CD4-positive, alpha-beta T cell treated with Interleukin-1 beta for 1 hour (primary cell): ENCODE data around the gene MED13.

ENCODE experiments used
- DNase-seq, 2 donors: peaks; one replicate each; pipeline ENCODE4 v3.0.0-alpha.2; 2020 to 2022

The MED13 gene

DNA sequence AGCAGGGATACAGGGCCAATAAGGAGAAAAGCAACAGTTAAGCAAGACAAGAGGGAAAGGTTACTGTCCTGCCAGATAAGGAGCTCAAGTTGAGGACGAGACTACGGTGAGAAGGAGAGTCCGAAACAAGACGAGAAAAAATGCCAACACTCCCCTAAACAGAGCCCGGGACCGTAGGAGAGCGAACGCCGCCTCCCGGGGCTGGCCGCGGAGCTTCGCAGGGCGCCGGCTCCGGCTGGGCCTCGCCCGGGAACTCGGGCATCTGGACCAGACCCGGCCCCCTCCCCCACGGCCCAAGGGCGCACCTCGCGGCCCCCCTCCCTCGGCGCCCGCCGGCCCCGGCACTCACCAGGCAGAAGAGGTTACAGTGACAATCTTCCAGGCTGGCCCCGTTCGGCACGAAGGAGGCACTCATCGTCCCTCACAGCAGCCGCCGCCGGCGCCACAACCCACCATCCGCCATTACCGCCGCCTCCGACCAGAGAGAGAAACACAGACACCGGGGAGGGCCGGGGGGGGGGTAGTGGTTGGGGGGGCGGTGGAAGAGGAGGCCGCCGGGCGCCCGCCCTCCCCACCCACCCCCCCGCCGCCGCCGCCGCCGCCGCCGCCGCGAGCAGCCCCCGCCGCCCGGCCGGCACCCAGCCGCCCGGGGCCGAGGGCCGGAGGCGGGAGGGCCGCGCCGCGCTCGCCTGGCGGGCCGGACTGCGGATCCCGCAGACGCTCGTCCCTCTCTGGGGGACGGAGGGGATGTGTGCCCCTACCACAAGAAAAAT is at the start of gene MED13:
Gene MED13, minus strand, starts transcription at position 488 of the 773 bp plus-strand sequence. Its CDS starts 73 bp downstream, at position 415.
- DNase-seq = peak; percentile 67 to 69

GRCh38 chr17:62112229-62112628 is 47.2 kb upstream of the MED13 start:
- DNase-seq = no peak

GRCh38 chr17:62111562-62112171 is 46.6 kb upstream of the MED13 start:
- no peak for DNase-seq

DNA sequence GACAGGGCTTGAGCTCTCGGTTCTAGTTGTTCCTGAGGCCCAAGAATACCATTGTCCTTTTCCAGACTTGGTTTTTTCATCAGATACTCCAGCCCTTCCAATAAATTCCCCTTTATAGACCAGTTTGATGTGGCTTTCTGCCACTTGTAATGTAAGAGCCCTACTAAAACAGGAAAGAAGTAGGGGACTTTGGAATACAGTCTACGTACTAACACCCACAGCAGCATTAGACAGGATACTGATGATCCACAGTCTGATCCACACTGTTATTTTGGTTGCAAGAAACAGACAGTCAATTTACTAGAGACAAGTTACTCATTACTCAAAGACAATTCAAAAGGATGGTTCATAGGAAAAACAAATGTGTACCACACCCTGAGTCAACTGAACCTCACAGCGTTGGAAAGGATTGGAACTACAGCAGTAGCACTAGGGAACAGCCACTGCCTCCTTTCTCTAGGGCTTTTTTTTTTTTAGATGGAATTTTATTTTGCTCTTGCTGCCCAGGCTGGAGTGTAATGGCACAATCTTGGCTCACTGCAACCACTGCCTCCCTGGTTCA is 45.9 kb upstream of the MED13 start:
- no peak for DNase-seq

- no peak for DNase-seq
These were observed 44.8 kb upstream of the MED13 start for GRCh38 chr17:62109924-62110323.

DNA sequence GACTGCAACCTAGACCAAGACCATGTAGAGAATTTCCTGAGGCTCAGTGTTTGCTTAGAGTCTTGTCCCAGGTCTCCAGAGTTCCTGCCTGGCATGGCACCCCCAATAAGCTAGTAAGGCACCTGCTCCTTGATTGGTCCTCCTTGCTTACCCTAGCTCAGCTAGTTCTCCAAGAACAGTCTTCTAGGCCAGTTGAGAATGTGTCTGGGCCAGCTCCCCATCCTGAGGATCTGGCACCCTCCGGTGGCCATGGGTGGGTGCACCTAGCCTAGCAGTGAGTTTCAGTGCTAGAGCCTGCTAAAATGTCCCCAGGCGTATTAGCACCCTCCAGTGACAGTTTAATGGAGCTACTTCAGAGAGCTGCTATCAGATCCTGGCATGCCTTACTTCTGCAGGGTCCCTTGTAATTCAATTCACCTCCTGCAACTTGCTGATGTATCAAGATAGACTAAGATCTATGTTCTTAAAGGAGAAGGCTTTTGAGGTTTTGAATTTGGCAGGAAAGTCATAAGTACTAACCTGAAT is 44.4 kb upstream of the MED13 start:
- peak; percentile 41 to 53 for DNase-seq

DNA sequence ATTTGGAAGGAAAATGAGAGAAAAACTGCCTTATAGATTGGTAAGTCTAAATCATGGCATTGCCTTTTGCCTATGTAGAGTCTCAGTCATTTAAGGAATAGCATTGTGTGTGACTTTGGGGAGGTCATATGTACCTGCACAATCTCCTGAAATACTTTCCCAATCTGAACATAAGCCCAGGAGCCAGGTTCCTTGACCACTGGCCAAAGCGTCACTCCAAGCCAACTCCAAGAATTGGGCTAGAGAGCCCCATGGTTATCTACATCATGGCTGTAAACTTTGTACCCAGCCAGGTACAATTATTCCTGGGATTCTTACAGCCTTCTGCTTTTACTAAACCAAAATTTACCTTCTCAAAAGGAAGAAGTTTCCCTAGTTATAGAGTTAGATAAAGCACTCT is 40.8 kb upstream of the MED13 start:
- no peak for DNase-seq

DNA sequence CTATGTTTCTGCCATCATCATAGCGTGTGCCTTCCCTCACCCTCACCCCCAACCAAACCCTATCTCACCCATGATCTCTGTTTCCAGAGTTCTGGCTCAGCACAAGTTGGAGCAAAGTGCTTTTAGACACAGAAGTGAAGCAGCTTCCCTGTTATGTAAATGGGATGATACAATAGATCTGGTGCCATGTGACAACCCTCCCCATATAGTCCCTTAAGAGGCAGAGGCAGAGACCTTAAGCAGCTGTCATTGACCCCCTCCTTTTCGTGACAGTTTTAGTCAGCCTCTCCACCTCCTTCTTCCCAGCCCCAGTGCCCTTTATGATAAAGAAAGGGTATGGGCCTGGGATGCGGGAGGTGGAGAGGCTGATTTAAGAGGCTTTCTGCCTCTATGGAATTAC is 40.3 kb upstream of the MED13 start:
- DNase-seq = no peak

DNA sequence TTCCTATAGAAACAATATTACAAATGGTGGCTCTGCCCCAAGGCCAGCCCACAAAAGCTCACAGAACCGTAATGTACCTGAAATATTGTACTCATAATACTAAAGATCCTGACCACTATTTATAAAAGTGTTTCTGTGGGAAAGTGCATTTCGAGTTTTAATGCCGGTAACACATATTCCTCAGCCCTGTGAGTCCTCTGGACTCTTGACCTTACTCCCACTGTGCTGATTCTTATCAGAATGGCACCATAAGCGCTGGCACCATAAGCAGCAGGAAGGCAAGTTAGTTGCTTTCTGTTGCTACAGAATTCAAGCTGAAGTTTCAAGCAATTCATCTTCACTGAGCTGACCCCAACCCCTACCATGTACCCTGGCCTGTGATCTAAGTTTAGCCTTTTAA is 36.4 kb upstream of the MED13 start:
- DNase-seq = no peak

- no peak for DNase-seq
These were observed 36.0 kb upstream of the MED13 start for GRCh38 chr17:62101090-62101489.

DNA sequence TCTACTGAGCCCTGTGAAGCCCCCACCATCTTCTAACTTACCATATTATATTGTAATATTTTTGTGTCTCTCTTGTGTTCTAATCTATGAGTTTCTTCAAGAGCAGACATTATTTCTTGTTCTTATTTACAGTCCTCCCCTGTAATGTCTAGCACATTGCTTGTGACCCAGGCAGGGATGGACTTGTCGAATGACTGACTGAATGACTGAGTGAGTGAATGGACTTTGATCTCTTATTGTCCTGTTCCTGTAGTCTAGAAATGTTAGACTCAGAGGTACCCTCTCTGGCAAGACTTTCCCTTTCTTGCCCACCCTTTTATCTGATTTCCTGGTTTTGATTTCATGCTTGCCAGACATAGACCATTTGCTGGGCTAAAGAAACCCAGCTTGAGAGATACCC is 35.0 kb upstream of the MED13 start:
- no peak for DNase-seq

GRCh38 chr17:62099532-62099931 is 34.5 kb upstream of the MED13 start:
- DNase-seq = no peak

DNA sequence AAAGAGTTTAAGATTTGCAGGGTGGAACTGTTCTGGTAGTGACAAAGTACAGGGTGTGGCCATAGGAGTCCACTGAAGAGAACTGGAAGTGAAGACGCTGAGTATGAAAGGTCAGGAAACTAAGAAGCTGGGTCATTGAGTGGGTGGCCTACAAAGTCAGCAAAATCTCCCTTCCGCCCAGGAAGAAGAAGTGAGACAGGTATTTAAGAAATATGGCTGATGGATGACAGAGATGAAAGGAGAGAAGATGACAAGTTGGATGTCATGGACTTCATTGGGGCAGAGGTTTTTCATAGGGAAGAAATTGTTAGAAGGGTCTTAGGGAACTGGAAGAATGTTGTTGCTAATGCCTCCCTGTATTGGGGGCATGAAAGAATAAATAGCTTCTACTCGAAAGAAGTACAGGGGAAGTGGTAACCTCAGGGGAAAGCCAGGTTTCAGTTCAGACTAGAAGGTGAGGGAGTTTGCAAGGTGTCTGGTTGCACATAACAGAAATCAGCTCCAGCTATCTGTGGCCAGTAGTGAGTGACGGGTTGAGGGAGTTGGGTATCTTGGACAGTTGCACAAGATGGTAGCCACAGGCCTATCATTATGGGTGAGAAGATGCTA is 33.6 kb upstream of the MED13 start:
- peak in 1 of 2 donors; percentile 2 for DNase-seq

- no peak for DNase-seq
These were observed 31.3 kb upstream of the MED13 start for GRCh38 chr17:62096401-62096670.

GRCh38 chr17:62094175-62094574 is 29.1 kb upstream of the MED13 start:
- DNase-seq = no peak

DNA sequence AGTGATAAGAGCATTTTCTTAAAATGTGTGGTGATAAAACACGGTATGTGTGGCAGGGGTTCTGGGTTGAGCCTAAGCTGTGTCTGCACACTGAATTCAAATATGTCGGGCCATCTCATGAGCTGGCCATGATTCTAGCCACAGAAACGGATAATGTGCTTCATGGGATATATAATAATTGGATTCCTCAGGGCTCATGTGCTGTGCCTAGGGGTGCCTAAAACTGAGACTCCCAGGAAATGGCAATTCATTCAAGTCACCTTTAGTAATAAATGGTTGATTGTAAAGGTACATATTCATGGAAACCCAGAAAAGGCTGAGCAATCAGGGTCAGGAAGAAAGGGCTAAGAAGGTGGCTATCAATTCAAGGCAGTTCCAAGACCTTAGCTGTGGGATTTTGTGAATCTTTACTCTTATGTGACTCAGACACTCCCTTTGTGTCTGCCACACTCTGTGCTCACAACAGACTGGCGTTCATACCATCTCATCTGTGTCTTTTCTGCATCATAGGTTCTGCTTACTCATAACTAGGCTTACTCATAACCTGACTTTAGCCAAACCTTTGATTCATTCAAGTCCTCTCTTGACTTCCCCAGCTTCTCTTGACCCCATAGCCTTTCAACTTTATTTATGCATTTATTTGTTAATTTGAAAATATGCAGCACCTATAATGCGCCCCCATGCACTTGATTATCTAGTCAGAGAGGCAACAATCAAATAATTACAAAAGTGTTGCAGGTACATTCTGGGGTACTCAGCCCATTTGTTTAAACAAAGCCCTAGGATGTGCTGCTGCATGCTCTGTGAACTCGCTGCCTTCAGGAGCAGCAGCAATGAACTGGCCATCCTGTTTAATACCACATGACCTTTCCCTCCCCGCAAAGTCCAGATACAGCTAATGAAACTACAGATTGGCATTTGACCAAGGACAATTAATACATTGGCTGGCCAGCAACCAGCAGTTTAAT is 28.4 kb upstream of the MED13 start:
- DNase-seq = no peak

DNA sequence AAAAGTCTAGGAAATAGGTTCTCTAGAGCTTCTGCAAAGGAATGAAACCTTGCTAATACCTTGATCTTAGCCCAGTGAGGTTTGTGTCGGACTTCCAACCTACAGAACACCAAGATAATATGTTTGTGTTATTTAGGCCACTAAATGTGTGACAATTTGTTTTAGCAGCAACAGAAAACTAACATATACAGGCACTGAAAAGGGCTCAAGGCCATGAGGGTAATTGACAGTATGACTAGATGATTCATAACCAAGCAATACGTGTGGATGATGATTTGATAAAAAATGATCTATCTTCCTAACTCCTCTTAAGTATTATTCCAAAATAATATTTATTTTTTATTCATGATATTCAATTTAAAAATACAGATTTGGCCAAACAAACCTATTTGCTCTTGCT is 27.7 kb upstream of the MED13 start:
- no peak for DNase-seq

- no peak for DNase-seq
These were observed 26.7 kb upstream of the MED13 start for GRCh38 chr17:62091804-62092203.

DNA sequence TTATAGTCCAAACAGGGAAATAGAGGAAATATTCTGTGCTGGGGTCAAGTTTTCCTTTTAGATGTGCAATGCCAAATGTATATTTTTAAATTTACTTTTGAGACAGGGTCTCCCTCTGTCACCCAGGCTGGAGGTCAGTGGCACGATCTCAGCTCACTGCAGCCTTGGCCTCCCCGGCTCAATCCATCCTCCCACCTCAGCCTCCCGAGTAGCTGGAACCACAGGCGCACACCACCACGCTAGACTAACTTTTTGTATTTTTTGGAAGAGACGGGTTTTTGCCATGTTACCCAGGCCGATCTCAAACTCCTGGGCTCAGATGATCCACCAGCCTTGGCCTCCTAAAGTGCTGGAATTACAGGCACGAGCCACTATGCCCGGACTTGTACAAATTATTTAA is 25.8 kb upstream of the MED13 start:
- no peak for DNase-seq

DNA sequence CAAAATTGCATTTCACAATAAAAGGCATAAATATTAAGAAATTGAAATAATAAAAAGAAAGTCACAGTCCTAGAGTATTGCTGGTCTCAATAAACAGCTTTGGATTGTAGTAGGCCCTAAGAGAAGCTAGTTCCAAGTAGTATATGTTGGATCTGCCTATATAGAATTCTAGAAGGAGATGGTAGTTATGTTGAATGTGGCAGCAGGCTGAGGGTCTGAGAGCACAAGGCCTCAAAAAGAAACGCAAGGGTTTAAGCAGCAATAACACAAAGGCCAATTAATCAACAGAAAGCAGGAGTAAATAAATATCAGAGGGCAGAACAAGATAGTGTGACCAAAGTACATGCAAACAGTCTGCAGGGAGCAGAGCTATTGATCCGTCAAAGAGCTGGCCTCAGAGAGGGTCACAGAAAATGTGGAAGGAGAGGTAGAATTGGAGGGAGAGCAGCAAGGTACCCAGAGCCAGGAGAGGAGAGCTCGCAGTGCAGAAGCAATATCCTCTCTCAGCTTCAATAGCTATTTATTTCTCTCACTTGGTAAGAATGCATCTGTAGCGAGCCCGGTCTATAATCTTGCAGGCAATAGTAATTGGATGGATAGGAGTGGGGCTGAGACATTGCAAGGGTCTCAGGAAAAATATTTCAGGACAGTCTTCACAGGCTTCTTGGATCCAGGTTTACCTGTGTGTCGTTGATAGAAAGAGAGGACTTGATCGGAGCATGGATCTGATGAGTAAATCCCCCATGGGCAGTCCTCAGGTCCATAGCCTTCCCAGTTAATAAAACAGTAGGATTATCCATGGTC is 25.1 kb upstream of the MED13 start:
- no peak for DNase-seq

- no peak for DNase-seq
These were observed 24.3 kb upstream of the MED13 start for GRCh38 chr17:62089334-62089733.

DNA sequence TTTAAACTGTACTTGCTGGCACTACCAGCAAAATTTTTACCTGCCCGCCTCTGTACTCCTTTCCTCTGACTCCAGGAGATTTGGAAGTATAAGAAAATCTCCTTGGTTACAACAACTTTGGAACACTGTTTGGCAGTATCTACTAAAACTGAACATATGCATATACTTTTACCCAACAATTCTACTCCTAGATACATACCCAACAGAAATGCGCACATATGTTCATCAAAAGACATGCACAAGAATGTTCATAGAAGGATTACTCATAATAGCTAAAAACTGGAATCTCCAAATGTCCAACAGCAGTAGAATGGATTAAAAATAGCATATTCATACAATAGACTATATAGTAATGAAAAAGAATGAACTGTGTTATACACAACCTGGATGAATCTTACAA is 21.7 kb upstream of the MED13 start:
- DNase-seq = no peak
